ENCODE results near the gene CTDSP2. TPM values are rescaled to one million over a fixed set of nuclear protein-coding genes. Genes with fewer than 3 reads are reported as not detected.
A peak's percentile ranks its signal among the peaks of the same experiment; 100 is the strongest.

The CTDSP2 gene
- total and polyA plus RNA-seq, 2 of the 8 experiments (the other 6 are each of a cell fraction or from before 2014, with no cell fraction given) = 71.3 to 91.7 TPM

DNA sequence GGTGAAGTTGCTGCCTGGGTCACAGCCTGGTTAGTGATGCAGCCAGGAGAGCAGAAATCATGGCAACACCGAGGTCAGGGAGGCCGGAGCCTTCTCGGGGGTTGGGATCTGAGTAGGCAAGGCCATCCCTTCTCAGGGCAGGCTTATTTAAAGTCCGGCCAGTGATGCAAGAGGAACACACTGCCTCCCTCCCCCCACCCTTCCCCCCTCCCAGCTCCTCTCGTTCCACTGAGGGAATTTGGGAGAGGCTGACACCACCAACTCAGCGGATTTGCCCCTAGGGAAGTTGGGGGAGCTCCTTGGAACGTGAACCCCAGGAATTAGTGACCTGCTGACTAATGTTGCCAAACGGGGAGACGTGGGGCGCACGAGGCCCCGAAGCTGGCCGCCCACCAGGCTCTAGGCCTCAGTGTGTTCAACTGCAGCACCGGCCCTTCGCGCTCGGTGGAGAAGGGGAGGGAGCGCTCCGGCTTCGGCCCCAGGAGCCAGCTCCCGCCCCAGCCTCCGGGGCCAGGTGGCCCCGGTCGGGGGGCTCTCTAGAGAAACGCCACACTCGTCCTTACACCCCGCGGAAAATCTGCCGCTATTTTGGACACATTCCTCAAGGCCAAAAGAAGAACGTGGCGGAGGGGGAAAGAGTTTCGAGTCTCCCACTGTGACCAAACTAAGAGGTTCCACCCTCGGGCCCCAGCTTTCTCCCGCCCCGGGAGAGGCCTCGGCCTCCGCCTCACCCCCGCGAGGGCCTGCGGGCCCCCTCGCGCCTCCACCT lies 1.6 kb downstream of the CTDSP2 start (continued):
- TF ChIP-seq SAP30 (IDR thresholded peaks at IDR 0.05; ENCODE audit: insufficient read depth, insufficient replicate concordance, low read length) = no peak
- TF ChIP-seq POLR2A (IDR thresholded peaks at IDR 0.05; ENCODE audit: control extremely low read depth in 1 of 2, low read depth in 2 of 2, low read length in 2 of 2) = peak; percentile 59 to 62; a peak in 2 of 3 replicates
- no peak for TF ChIP-seq BRCA1 (IDR thresholded peaks at IDR 0.05; ENCODE audit: low read depth, low read length)
- TF ChIP-seq, protein P1, sequence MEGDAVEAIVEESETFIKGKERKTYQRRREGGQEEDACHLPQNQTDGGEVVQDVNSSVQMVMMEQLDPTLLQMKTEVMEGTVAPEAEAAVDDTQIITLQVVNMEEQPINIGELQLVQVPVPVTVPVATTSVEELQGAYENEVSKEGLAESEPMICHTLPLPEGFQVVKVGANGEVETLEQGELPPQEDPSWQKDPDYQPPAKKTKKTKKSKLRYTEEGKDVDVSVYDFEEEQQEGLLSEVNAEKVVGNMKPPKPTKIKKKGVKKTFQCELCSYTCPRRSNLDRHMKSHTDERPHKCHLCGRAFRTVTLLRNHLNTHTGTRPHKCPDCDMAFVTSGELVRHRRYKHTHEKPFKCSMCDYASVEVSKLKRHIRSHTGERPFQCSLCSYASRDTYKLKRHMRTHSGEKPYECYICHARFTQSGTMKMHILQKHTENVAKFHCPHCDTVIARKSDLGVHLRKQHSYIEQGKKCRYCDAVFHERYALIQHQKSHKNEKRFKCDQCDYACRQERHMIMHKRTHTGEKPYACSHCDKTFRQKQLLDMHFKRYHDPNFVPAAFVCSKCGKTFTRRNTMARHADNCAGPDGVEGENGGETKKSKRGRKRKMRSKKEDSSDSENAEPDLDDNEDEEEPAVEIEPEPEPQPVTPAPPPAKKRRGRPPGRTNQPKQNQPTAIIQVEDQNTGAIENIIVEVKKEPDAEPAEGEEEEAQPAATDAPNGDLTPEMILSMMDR (IDR thresholded peaks at IDR 0.05; ENCODE audit: control extremely low read depth in 1 of 3, insufficient read depth in 1 of 3, low read depth in 1 of 3, low read length in 3 of 3) = no peak
- no peak for TF ChIP-seq CBX5 (IDR thresholded peaks at IDR 0.05; ENCODE audit: low read depth, low read length)
- no peak for TF ChIP-seq CTBP2 (IDR thresholded peaks at IDR 0.05; ENCODE audit: borderline replicate concordance, insufficient read depth, insufficient read length, low read length)
- no peak for TF ChIP-seq JUN (IDR thresholded peaks at IDR 0.05; ENCODE audit: low read depth, low read length)

All from H1 (cell line).